HG03139 (cell line): ENCODE data around the gene CD24.
A peak's percentile ranks its signal among the peaks of the same experiment; 100 is the strongest.
"Not testable (repeated sequence)": the region's sequence is repeated elsewhere in the genome, so short reads cannot be mapped to it uniquely, and the experiment has no call there.

ENCODE experiments used
- ATAC-seq: cut with Tn5 transposase; IDR thresholded peaks from one replicate; pipeline ENCODE4 v1.9.1; 2021; ENCODE audit not compliant: unreplicated experiment

Gene CD24

GRCh38 chr6:106974336-106974998 lies at the start of gene CD24:
TSS of gene CD24 (minus strand) at chr6:106974729. CDS start at chr6:106974646, 83 bp downstream.
- ATAC-seq = peak; percentile 11

- no peak for ATAC-seq
Measured at GRCh38 chr6:107021446-107022185, 47.1 kb upstream of the CD24 start.

DNA sequence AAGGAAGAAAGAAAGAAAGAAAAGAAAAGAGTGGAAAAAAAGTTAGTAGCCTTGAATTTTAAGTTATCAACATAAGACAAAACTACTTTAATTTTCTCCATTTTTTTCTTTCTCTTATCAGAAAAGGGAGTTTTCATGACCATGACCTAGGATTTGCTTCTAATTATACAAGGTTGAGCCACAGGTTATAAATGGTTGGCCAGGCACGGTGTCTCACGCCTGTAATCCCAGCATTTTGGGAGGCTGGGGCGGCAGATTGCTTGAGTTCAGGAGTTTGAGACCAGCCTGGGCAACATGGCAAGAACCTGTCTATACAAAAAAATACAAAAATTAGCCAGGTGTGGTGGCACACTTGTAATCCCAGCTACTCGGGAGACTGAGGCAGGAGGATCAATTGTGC lies 45.7 kb upstream of the CD24 start:
- no peak for ATAC-seq

GRCh38 chr6:107019628-107020027 lies 45.1 kb upstream of the CD24 start:
- ATAC-seq = not testable (repeated sequence)

GRCh38 chr6:107019047-107019446 lies 44.5 kb upstream of the CD24 start:
- no peak for ATAC-seq

GRCh38 chr6:107009499-107009898 lies 35.0 kb upstream of the CD24 start:
- ATAC-seq = no peak

- ATAC-seq = no peak
Measured at GRCh38 chr6:106997392-106998158, 23.0 kb upstream of the CD24 start.

GRCh38 chr6:106995640-106996039 lies 21.1 kb upstream of the CD24 start:
- no peak for ATAC-seq

DNA sequence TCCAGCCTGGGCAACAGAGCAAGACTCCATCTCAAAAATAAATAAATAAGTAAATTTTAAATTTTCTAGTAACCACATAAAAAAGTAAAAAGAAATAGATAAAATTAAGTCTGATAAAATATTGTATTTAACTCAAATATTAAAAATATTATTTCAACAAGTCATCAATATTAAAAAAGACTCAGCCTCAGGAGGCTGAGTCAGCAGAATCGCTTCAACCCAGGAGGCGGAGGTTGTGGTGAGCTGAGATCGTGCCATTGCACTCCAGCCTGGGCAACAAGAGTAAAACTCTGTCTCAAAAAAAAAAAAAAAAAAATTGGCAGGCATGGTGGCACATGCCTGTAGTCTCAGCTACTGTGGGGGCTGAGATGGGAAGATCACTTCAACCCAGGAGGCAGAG lies 15.2 kb upstream of the CD24 start:
- not testable (repeated sequence) for ATAC-seq

GRCh38 chr6:106988664-106989063 lies 14.1 kb upstream of the CD24 start:
- no peak for ATAC-seq

- ATAC-seq = no peak
Measured at GRCh38 chr6:106981926-106982325, 7.4 kb upstream of the CD24 start.

GRCh38 chr6:106980926-106981325 lies 6.4 kb upstream of the CD24 start:
- no peak for ATAC-seq

DNA sequence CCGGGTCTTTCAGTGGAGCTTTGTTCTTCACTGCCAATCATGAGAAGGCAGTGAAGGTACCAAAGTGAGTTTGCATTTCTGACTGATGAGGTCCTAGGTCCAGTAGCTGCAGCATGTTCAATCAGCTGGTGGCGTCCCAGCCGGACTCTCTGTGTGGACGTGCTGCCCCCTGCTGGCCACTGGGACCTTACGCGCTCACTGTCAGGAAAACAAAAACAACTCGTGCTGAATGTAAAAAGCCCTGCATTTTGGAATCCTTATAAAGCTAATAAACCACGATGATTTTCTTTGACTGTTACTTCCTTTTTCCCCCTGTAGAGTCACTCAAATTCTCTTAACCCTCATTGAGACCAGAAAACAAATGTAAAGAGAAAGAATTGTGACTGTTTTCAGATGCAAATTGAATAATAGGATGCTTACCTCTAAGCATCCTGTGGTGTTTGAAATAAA lies 4.9 kb upstream of the CD24 start:
- no peak for ATAC-seq

- no peak for ATAC-seq
Measured at GRCh38 chr6:106977246-106977645, 2.7 kb upstream of the CD24 start.

DNA sequence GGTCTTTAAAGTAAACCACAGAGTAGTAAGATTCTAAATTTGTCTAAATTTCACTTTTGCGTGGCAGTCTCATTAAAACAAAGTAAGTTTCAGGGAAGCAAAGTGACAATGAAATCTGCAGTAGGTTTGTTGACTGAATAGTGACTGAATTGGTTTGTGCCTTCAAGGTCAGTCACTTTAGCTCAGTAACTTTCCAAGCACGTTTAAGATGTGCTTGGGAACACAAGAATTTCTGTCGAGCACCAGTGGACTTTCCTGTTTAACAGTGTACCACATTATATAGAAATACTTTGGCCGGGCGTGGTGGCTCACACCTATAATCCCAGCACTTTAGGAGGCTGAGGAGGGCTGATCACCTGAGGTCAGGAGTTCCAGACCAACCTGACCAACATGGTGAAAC lies 1.7 kb upstream of the CD24 start:
- no peak for ATAC-seq

GRCh38 chr6:106975738-106976064 lies 1.2 kb upstream of the CD24 start:
- no peak for ATAC-seq

GRCh38 chr6:106974999-106975737 lies 639 bp upstream of the CD24 start:
- peak; percentile 62 for ATAC-seq

DNA sequence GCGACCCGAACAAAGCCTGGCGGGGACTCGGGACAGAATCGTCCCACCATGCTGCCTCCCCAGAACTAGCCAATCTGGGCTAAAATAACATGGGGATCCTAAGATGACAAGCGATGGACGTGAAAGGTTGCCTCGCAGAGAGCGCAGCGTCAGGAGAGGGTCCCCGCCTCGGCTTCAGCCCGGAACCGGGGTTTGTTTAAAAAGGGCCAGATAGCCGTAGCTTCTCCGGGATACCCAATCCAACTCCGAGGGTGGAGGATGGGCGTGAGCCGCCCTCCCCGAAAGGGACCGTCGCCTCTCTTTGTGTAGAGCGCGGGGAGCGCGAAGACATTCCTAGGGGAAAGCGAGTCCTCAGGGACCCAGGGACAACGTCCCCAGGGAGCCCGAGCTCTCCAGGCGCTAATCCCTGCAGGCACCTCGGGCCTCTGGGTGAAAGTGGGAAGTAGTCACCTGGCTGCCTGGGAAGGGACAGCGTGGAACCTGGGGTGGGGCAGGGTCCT lies 643 bp downstream of the CD24 start:
- ATAC-seq = no peak

- no peak for ATAC-seq
Measured at GRCh38 chr6:106973018-106973835, 1.3 kb downstream of the CD24 start.

DNA sequence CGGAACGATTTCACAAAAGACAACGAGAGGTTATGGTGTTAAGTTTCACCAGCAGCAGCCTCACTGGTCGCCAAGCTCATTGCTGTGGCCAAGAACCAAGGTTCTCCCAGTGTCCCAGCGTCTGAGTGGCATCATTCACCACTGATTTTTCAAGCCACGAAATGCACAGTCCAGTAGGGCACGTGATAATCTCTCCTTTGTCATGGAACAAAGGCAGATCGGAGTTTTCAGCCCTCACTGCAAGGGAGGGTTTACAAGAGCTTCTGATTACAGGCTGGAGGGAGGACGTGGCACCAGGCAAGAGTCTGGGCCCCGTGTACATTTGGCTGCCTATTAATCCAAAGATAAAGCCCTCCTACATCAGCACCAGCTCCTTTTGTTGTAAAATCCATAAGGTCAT lies 2.0 kb downstream of the CD24 start:
- no peak for ATAC-seq
